ENCODE results near the gene TMEM218. TPM values are rescaled to one million over a fixed set of nuclear protein-coding genes. Genes with fewer than 3 reads are reported as not detected.

The TMEM218 gene
- total and polyA plus RNA-seq, 2 donors (not counting 3 experiments of a cell fraction or from before 2014, with no cell fraction given) = 23.8 to 45.1 TPM

GRCh38 chr11:125105926-125106325 is 5.5 kb downstream of the TMEM218 start:
- Histone ChIP-seq H3K27me3 (ENCODE audit: control insufficient read depth in 2 of 2, insufficient read depth in 2 of 2, low read length in 2 of 2) (no peaks in the 10 kb centered on the region), H3K4me1 (ENCODE audit: control insufficient read depth, extremely low read depth, insufficient read depth, low read length) (peaks cover 6% of the 10 kb centered on the region), H3K79me2 (ENCODE audit: control insufficient read depth, insufficient read depth, low read length) (peaks cover 2% of the 10 kb centered on the region), H3K36me3 (ENCODE audit: control insufficient read depth in 2 of 2, extremely low read depth in 1 of 2, insufficient read depth in 2 of 2, low read length in 2 of 2) (peaks cover 0 to 2% of the 10 kb centered on the region in 2 experiments), H3K9me3 (replicated peaks; ENCODE audit: control insufficient read depth, insufficient read depth, low read length) (no peaks in the 10 kb centered on the region), H3K9ac (replicated peaks; ENCODE audit: extremely low read depth, insufficient read depth, low read length) (no peak overlapping the region), H2AFZ (ENCODE audit: low read depth, low read length) (no peak overlapping the region), H4K20me1 (replicated peaks; ENCODE audit: control insufficient read depth, extremely low read depth, insufficient read depth, low read length) (no peaks in the 10 kb centered on the region), H3K4me2 (ENCODE audit: insufficient read depth, low read length) (no peak overlapping the region), H3K4me3 (replicated peaks in 1 of 3; ENCODE audit: insufficient read depth in 1 of 3, low read depth in 1 of 3, low read length in 3 of 3) (no peak overlapping the region), H3K27ac (ENCODE audit: insufficient read depth, low read depth, low read length) (no peak overlapping the region), H3K9me1 (replicated peaks; ENCODE audit: control insufficient read depth, extremely low read depth, insufficient read depth, low read length) (no peaks in the 10 kb centered on the region)
- intact Hi-C loops (cut with micrococcal nuclease) (no loop called here), dilution Hi-C loops (cut with MboI; ENCODE audit: extremely low pct_ligation_motif_present, low sequenced_read_pairs) (no loop called here)
- BruUV-seq (replicated peaks) = no TSS peak
- no peak for FAIRE-seq
- ChIA-PET CTCF (interaction anchor here (0.7 to 1.7 kb wide), 5 partner anchors 11 to 59 kb away, joined by 3 to 5 read pairs (median 3); partner anchors contain the start of gene PKNOX2), POLR2A (no interaction called here)
- no peak for DNase-seq (ENCODE audit: low read depth, low spot score)
- TF ChIP-seq EZH2 (IDR thresholded peaks at IDR 0.05; ENCODE audit: borderline replicate concordance, low read depth, low read length, severe bottlenecking) = no peak

- no peaks in the 10 kb centered on the region for H3K9me3 ChIP-seq (replicated peaks; ENCODE audit: control insufficient read depth, insufficient read depth, low read length)
- no peaks in the 10 kb centered on the region for H3K9me1 ChIP-seq (replicated peaks; ENCODE audit: control insufficient read depth, extremely low read depth, insufficient read depth, low read length)
- no peaks in the 10 kb centered on the region for H3K27me3 ChIP-seq (ENCODE audit: control insufficient read depth in 2 of 2, insufficient read depth in 2 of 2, low read length in 2 of 2)
- ChIA-PET POLR2A (no interaction called here), CTCF (no interaction called here)
- intact Hi-C loops (cut with micrococcal nuclease) = no loop called here
- peaks cover 0 to 3% of the 10 kb centered on the region in 2 experiments for H3K36me3 ChIP-seq (ENCODE audit: control insufficient read depth in 2 of 2, extremely low read depth in 1 of 2, insufficient read depth in 2 of 2, low read length in 2 of 2)
- no peaks in the 10 kb centered on the region for H3K79me2 ChIP-seq (ENCODE audit: control insufficient read depth, insufficient read depth, low read length)
- H3K27ac ChIP-seq (ENCODE audit: insufficient read depth, low read depth, low read length) = no peak overlapping the region
- H2AFZ ChIP-seq (ENCODE audit: low read depth, low read length) = no peak overlapping the region
- dilution Hi-C loops (cut with MboI; ENCODE audit: extremely low pct_ligation_motif_present, low sequenced_read_pairs) = no loop called here
- no peak overlapping the region for H3K4me2 ChIP-seq (ENCODE audit: insufficient read depth, low read length)
- DNase-seq (ENCODE audit: low read depth, low spot score) (no peak), FAIRE-seq (no peak)
- H3K9ac ChIP-seq (replicated peaks; ENCODE audit: extremely low read depth, insufficient read depth, low read length) = no peak overlapping the region
- BruUV-seq (replicated peaks) = no TSS peak
- no peak for TF ChIP-seq JUN (IDR thresholded peaks at IDR 0.05; ENCODE audit: borderline replicate concordance, insufficient read depth, insufficient read length, low read depth)
- TF ChIP-seq CTCF (IDR thresholded peaks at IDR 0.05; ENCODE audit: extremely low read depth in 1 of 2, insufficient read depth in 1 of 2, low read depth in 1 of 2, low read length in 2 of 2) = no peak
- TF ChIP-seq MAX (IDR thresholded peaks at IDR 0.05; ENCODE audit: insufficient read depth, insufficient read length) = no peak
- no peak for TF ChIP-seq MYC (IDR thresholded peaks at IDR 0.05; ENCODE audit: low read depth, low read length)
- TF ChIP-seq EZH2 (IDR thresholded peaks at IDR 0.05; ENCODE audit: borderline replicate concordance, low read depth, low read length, severe bottlenecking) = no peak
- TF ChIP-seq FOS (IDR thresholded peaks at IDR 0.05; ENCODE audit: borderline replicate concordance, insufficient read depth, low read length) = no peak
- no peak for TF ChIP-seq POLR2A (IDR thresholded peaks at IDR 0.05; ENCODE audit: low read depth, low read length)
- H3K4me1 ChIP-seq (ENCODE audit: control insufficient read depth, extremely low read depth, insufficient read depth, low read length) = no peaks in the 10 kb centered on the region
- H3K4me3 ChIP-seq (replicated peaks in 1 of 3; ENCODE audit: insufficient read depth in 1 of 3, low read depth in 1 of 3, low read length in 3 of 3) = no peak overlapping the region
- H4K20me1 ChIP-seq (replicated peaks; ENCODE audit: control insufficient read depth, extremely low read depth, insufficient read depth, low read length) = no peaks in the 10 kb centered on the region
These were observed 8.9 kb downstream of the TMEM218 start for GRCh38 chr11:125102510-125102909.
